PFSK-1 (cell line): ENCODE measurements around the gene VEGFD.

Source experiments
- FOXP2 ChIP-seq: optimal IDR thresholded peaks from 2 replicates; pipeline ENCODE3; 2011; ENCODE audit warnings: borderline replicate concordance, control low read depth, inconsistent platforms; ENCODE audit not compliant: insufficient read depth; ENCODE audit errors: extremely low read length, extremely low read depth
- POLR2AphosphoS5 ChIP-seq: IDR thresholded peaks from 2 replicates; pipeline ENCODE4 v1.6.1; 2012; ENCODE audit warnings: low read depth, mild to moderate bottlenecking, control low read depth, low read length, moderate library complexity
- SIN3A ChIP-seq: IDR thresholded peaks from 2 replicates; pipeline ENCODE4 v1.6.1; 2012; ENCODE audit warnings: mild to moderate bottlenecking, low read length, moderate library complexity, borderline replicate concordance; ENCODE audit not compliant: insufficient read depth
- TAF1 ChIP-seq: IDR thresholded peaks from 2 replicates; pipeline ENCODE4 v1.6.1; 2012; ENCODE audit warnings: low read length, control low read depth, borderline replicate concordance; ENCODE audit not compliant: insufficient read depth
- TF ChIP-seq, protein P1 (sequence below), 2 experiments: IDR thresholded peaks; 2 replicates each; pipeline versions ENCODE4 v1.6.1 to v1.8.0; 2011 to 2012; ENCODE audit warnings: low read depth in 2 of 2, low read length in 2 of 2, control low read depth in 1 of 2, inconsistent platforms in 1 of 2, mild to moderate bottlenecking in 1 of 2, moderate library complexity in 1 of 2; ENCODE audit not compliant: insufficient read depth in 1 of 2

Gene VEGFD

GRCh38 chrX:15418707-15419181 is 34.5 kb upstream of the VEGFD start:
- TF ChIP-seq, protein P1, sequence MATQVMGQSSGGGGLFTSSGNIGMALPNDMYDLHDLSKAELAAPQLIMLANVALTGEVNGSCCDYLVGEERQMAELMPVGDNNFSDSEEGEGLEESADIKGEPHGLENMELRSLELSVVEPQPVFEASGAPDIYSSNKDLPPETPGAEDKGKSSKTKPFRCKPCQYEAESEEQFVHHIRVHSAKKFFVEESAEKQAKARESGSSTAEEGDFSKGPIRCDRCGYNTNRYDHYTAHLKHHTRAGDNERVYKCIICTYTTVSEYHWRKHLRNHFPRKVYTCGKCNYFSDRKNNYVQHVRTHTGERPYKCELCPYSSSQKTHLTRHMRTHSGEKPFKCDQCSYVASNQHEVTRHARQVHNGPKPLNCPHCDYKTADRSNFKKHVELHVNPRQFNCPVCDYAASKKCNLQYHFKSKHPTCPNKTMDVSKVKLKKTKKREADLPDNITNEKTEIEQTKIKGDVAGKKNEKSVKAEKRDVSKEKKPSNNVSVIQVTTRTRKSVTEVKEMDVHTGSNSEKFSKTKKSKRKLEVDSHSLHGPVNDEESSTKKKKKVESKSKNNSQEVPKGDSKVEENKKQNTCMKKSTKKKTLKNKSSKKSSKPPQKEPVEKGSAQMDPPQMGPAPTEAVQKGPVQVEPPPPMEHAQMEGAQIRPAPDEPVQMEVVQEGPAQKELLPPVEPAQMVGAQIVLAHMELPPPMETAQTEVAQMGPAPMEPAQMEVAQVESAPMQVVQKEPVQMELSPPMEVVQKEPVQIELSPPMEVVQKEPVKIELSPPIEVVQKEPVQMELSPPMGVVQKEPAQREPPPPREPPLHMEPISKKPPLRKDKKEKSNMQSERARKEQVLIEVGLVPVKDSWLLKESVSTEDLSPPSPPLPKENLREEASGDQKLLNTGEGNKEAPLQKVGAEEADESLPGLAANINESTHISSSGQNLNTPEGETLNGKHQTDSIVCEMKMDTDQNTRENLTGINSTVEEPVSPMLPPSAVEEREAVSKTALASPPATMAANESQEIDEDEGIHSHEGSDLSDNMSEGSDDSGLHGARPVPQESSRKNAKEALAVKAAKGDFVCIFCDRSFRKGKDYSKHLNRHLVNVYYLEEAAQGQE (IDR thresholded peaks at IDR 0.05; ENCODE audit: insufficient read depth in 1 of 2, low read depth in 2 of 2, low read length in 2 of 2): no peak
- no peak for TF ChIP-seq POLR2AphosphoS5
- TF ChIP-seq TAF1: no peak
- no peak for TF ChIP-seq SIN3A
- TF ChIP-seq FOXP2: no peak

DNA sequence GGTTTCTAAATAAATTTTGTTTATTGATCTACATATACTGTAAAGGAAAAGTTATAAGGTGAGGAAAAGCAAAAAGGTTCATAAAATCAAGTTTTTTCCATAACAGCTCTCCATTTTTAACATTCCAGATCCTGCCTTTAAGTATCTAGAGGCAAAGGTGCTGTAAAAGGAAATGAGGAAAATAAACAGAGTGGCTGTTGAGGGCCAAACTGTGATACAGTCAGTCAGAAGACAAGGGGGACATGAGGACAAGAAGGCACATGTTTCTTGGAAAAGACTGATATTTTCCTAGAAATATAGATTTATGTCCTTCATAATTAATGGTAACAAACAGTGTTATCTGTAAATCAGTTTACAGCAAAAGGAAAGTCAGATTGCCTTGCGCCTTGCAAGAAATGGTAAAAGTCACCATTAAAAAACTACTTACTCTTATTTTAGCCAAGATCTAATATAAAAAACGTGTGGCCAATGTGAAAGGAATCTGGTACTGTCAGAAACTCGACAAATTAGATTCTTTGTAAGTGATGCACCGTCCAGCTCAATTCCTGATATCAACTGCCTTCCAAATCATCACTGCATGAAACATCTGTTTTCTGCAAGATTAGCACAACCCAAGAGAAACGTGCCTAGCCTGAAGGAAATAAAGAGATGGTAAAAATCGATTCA is 34.0 kb upstream of the VEGFD start:
- no peak for TF ChIP-seq TAF1
- TF ChIP-seq SIN3A: no peak
- TF ChIP-seq, protein P1 (IDR thresholded peaks at IDR 0.05; ENCODE audit: insufficient read depth in 1 of 2, low read depth in 2 of 2, low read length in 2 of 2): no peak
- no peak for TF ChIP-seq FOXP2
- TF ChIP-seq POLR2AphosphoS5: no peak

DNA sequence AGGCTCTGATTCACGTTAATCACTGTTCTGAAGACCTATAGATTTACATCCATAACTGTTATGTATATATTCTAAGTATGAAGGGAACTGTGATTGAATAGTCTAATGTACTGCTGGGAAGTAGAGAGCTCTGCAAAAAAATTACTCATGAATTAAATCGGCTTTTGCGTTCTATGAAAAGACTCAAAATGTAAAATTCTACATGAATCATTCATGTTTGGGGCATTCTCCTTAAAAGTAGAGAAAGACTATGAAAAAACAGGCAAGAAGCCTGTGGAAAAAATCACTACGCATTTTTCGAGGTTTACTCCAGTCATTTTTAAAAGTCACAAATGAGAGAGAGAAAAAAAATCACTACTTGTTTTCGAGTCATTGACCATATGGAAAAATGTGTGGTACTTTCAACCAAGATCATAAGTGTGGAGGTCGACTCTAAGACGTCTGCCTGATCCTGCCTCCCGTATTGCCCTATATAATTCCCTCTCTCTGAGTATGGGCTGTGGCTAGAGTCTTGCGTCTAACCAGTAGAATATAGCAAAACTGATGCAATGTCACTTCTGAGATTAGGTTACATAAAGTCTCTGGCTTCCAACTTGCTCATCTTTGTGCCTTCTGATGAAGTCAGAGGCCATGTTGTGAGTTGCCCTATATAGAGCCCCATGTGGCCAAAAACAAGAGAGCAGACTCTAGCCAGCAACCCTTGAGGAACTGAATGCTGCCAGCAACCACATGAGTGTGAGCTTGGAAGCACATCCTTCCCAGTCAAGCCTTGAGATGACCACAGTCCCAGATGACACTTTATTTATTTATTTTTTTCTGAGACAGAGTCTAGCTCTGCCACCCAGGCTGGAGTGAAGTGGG is 32.1 kb upstream of the VEGFD start:
- TF ChIP-seq FOXP2 (no peak), SIN3A (no peak), POLR2AphosphoS5 (no peak), TAF1 (no peak)
- TF ChIP-seq, protein P1 (IDR thresholded peaks at IDR 0.05; ENCODE audit: insufficient read depth in 1 of 2, low read depth in 2 of 2, low read length in 2 of 2): no peak

DNA sequence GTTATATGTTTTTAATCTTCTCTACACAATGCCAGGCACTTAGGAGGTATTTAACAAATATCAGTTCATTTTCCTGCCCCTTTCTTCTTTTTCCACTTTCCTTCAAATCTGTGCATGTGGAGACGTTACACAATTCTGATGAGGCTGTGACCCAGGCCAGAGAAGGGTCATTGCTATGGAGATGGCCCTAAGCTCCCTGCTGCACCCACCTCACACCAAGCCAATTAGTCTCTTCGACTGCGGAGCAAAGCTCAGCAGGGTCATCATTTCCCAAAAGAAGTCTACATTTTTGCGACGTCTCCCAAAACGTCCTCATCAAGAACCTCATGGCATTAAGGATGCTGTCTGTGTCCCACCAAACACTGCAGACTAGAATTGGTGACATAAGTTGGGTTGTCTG is 28.9 kb upstream of the VEGFD start:
- TF ChIP-seq, protein P1 (IDR thresholded peaks at IDR 0.05; ENCODE audit: insufficient read depth in 1 of 2, low read depth in 2 of 2, low read length in 2 of 2): no peak
- no peak for TF ChIP-seq FOXP2
- no peak for TF ChIP-seq POLR2AphosphoS5
- TF ChIP-seq TAF1: no peak
- no peak for TF ChIP-seq SIN3A
